H1 (cell line): ENCODE results near the gene SCAF1. TPM values are rescaled to one million over a fixed set of nuclear protein-coding genes. Genes with fewer than 3 reads are reported as not detected.
A peak's percentile ranks its signal among the peaks of the same experiment; 100 is the strongest.

ENCODE experiments used
- CTCF ChIA-PET: fragments of 300-600 bp; sonication (Branson Sonifier 250); formaldehyde crosslinking; loops from one replicate; lab custom pipeline; 2021; ENCODE audit not compliant: partially characterized antibody; lab: Charles Lee
- POLR2A ChIA-PET: fragments of 300-600 bp; sonication (Branson Sonifier 250); formaldehyde crosslinking; loops from one replicate; lab custom pipeline; 2021; ENCODE audit warnings: inconsistent platforms; ENCODE audit not compliant: partially characterized antibody; lab: Charles Lee
- DNase-seq, 2 experiments: peaks; one replicate each; pipeline versions ENCODE4 v3.0.0 to v3.0.0-alpha.2; 2010 to 2022; ENCODE audit warnings: low spot score in 2 of 2, low read depth in 1 of 2, mixed read lengths in 1 of 2
- FAIRE-seq: peaks from 2 replicates; lab custom pipeline; 2011; peaks lifted over from hg19 to GRCh38; lab: Jason Lieb, UNC
- H2AFZ ChIP-seq: 2 replicates; pipeline ENCODE4 v1.8.1; 2012; ENCODE audit warnings: low read length, inconsistent platforms
- H2AK5ac ChIP-seq: 2 replicates; pipeline ENCODE4 v1.6.1; 2013; ENCODE audit warnings: low read depth, low read length
- H2BK120ac ChIP-seq: replicated peaks from 2 replicates; pipeline ENCODE3; 2013; ENCODE audit warnings: low read depth, low read length, inconsistent platforms
- H2BK12ac ChIP-seq: 2 replicates; pipeline ENCODE4 v1.6.1; 2013; ENCODE audit warnings: low read depth, low read length
- H2BK15ac ChIP-seq: 2 replicates; pipeline ENCODE4 v1.6.1; 2013; ENCODE audit warnings: low read length
- H2BK20ac ChIP-seq: 2 replicates; pipeline ENCODE4 v1.6.1; 2013; ENCODE audit warnings: low read length
- H2BK5ac ChIP-seq: 2 replicates; pipeline ENCODE4 v1.6.1; 2013; ENCODE audit warnings: low read depth, low read length
- H3K14ac ChIP-seq: 2 replicates; pipeline ENCODE4 v1.6.1; 2013; ENCODE audit warnings: inconsistent platforms; ENCODE audit not compliant: insufficient read length
- H3K18ac ChIP-seq: 2 replicates; pipeline ENCODE4 v1.6.1; 2013; ENCODE audit warnings: low read length; ENCODE audit errors: extremely low read depth
- H3K23ac ChIP-seq: 2 replicates; pipeline ENCODE4 v1.6.1; 2013; ENCODE audit warnings: inconsistent platforms; ENCODE audit not compliant: insufficient read length
- H3K23me2 ChIP-seq: 2 replicates; pipeline ENCODE4 v1.6.1; 2013; ENCODE audit warnings: low read depth, low read length
- H3K27ac ChIP-seq: 2 replicates; pipeline ENCODE4 v1.6.1; 2011; ENCODE audit warnings: low read depth, low read length, inconsistent platforms
- H3K27me3 ChIP-seq, 4 experiments: replicated peaks in 1 of 4; 1 replicate in 1 of 4; 2 replicates in 3 of 4; pipeline versions ENCODE4 v1.6.1 to v1.8.1; 2011 to 2013; ENCODE audit warnings: low read length in 3 of 4, mild to moderate bottlenecking in 3 of 4, inconsistent platforms in 2 of 4, mixed read lengths in 2 of 4, moderate library complexity in 1 of 4; ENCODE audit not compliant: control insufficient read depth in 3 of 4, insufficient read depth in 3 of 4; ENCODE audit errors: extremely low read depth in 1 of 4
- H3K36me3 ChIP-seq, 4 experiments: 2 replicates each; pipeline versions ENCODE4 v1.6.1 to v1.8.1; 2011 to 2013; ENCODE audit warnings: mild to moderate bottlenecking in 4 of 4, low read length in 3 of 4, moderate library complexity in 2 of 4, control low read depth in 1 of 4, inconsistent platforms in 1 of 4; ENCODE audit not compliant: insufficient read depth in 4 of 4, control insufficient read depth in 2 of 4
- H3K4ac ChIP-seq: replicated peaks from 2 replicates; pipeline ENCODE3; 2013; ENCODE audit warnings: low read length, low read depth, mixed read lengths, inconsistent platforms; ENCODE audit not compliant: insufficient read length
- H3K4me1 ChIP-seq, 4 experiments: replicated peaks in 1 of 4; 1 replicate in 1 of 4; 2 replicates in 3 of 4; pipeline versions ENCODE4 v1.6.1 to v1.8.1; 2011 to 2013; ENCODE audit warnings: low read length in 3 of 4, inconsistent platforms in 2 of 4, mixed read lengths in 1 of 4; ENCODE audit not compliant: insufficient read depth in 4 of 4, control insufficient read depth in 3 of 4
- H3K4me2 ChIP-seq, 2 experiments: 2 replicates each; pipeline versions ENCODE4 v1.6.1 to v1.8.1; 2011 to 2013; ENCODE audit warnings: low read depth in 2 of 2, low read length in 2 of 2, control low read depth in 1 of 2, inconsistent platforms in 1 of 2, mild to moderate bottlenecking in 1 of 2; ENCODE audit not compliant: insufficient read depth in 1 of 2
- H3K4me3 ChIP-seq, 4 experiments: fragments of 200-600, 300-600 bp in 1 of 4; sonication (generic), shearing (Covaris generic), sonication (Bioruptor Twin) in 1 of 4; 2 replicates each; pipeline versions ENCODE4 v1.5.1 to v1.8.1; 2011 to 2016; ENCODE audit warnings: low read length in 4 of 4, low read depth in 3 of 4, control low read depth in 2 of 4, inconsistent platforms in 2 of 4, mild to moderate bottlenecking in 2 of 4, mixed read lengths in 1 of 4, moderate library complexity in 1 of 4; ENCODE audit not compliant: insufficient read depth in 2 of 4; ENCODE audit errors: extremely low read depth in 1 of 4
- H3K56ac ChIP-seq: replicated peaks from 2 replicates; pipeline ENCODE3; 2013; ENCODE audit warnings: low read depth, mild to moderate bottlenecking, mixed read lengths, low read length, inconsistent platforms; ENCODE audit not compliant: insufficient read length
- H3K79me1 ChIP-seq: 2 replicates; pipeline ENCODE4 v1.6.1; 2013; ENCODE audit warnings: low read depth, low read length, control low read depth
- H3K79me2 ChIP-seq, 2 experiments: 2 replicates each; pipeline versions ENCODE4 v1.6.1 to v1.8.1; 2012 to 2013; ENCODE audit warnings: low read length in 2 of 2, mild to moderate bottlenecking in 2 of 2, inconsistent platforms in 1 of 2; ENCODE audit not compliant: insufficient read depth in 2 of 2, control insufficient read depth in 1 of 2
- H3K9ac ChIP-seq, 4 experiments: replicated peaks in 1 of 4; 1 replicate in 1 of 4; 2 replicates in 3 of 4; pipeline versions ENCODE4 v1.6.1 to v1.8.1; 2011 to 2013; ENCODE audit warnings: low read depth in 3 of 4, low read length in 3 of 4, control low read depth in 2 of 4, mild to moderate bottlenecking in 2 of 4, moderate library complexity in 2 of 4, inconsistent platforms in 1 of 4; ENCODE audit errors: extremely low read depth in 1 of 4
- H3K9me3 ChIP-seq, 2 experiments: 2 replicates each; pipeline versions ENCODE4 v1.6.1 to v1.8.1; 2012 to 2013; ENCODE audit warnings: mild to moderate bottlenecking in 2 of 2, moderate library complexity in 2 of 2, control low read depth in 1 of 2, inconsistent platforms in 1 of 2, low read depth in 1 of 2, low read length in 1 of 2, mixed read lengths in 1 of 2; ENCODE audit not compliant: insufficient read depth in 2 of 2
- H4K20me1 ChIP-seq, 2 experiments: replicated peaks in 1 of 2; 2 replicates each; pipeline versions ENCODE3 to v1.8.1; 2011 to 2013; ENCODE audit warnings: inconsistent platforms in 2 of 2, low read length in 2 of 2, mild to moderate bottlenecking in 1 of 2; ENCODE audit not compliant: insufficient read depth in 2 of 2, control insufficient read depth in 1 of 2
- H4K5ac ChIP-seq: 2 replicates; pipeline ENCODE4 v1.6.1; 2013; ENCODE audit warnings: low read length, low read depth, mixed read lengths, inconsistent platforms; ENCODE audit not compliant: insufficient read length
- H4K8ac ChIP-seq: 2 replicates; pipeline ENCODE4 v1.8.0; 2013; ENCODE audit warnings: mild to moderate bottlenecking, moderate library complexity, low read length, inconsistent platforms; ENCODE audit not compliant: insufficient read depth; ENCODE audit errors: extremely low read depth
- H4K91ac ChIP-seq: replicated peaks from 2 replicates; pipeline ENCODE3; 2013; ENCODE audit warnings: low read length, mixed read lengths, inconsistent platforms; ENCODE audit not compliant: insufficient read length
- CEBPB ChIP-seq: IDR thresholded peaks from 2 replicates; pipeline ENCODE4 v1.6.1; 2012; ENCODE audit warnings: low read depth, low read length
- CHD2 ChIP-seq: IDR thresholded peaks from 2 replicates; pipeline ENCODE4 v1.6.1; 2012; ENCODE audit warnings: low read length, improper control_type of control experiment
- JUN ChIP-seq: IDR thresholded peaks from 2 replicates; pipeline ENCODE4 v1.6.1; 2011; ENCODE audit warnings: low read depth, mild to moderate bottlenecking, improper control_type of control experiment, low read length
- NANOG ChIP-seq: IDR thresholded peaks from 2 replicates; pipeline ENCODE4 v1.6.1; 2011; ENCODE audit warnings: low read length, low read depth, mild to moderate bottlenecking, inconsistent platforms; ENCODE audit not compliant: insufficient read depth, poor library complexity, severe bottlenecking
- TEAD4 ChIP-seq: IDR thresholded peaks from 2 replicates; pipeline ENCODE4 v1.6.1; 2012; ENCODE audit warnings: low read depth, low read length, inconsistent platforms, mixed read lengths
- WGBS, 2 experiments: shearing (Covaris generic) in 1 of 2; methylation state at CpG; one replicate each; pipeline versions ENCODE4 v1.1.6 to v1.1.7; 2013 to 2015; ENCODE audit warnings: low lambda C conversion rate in 2 of 2, mixed read lengths in 2 of 2, inconsistent platforms in 1 of 2, low coverage in 1 of 2, missing lambda C conversion rate in 1 of 2; ENCODE audit not compliant: insufficient replicate concordance in 2 of 2, insufficient coverage in 1 of 2, insufficient read length in 1 of 2; ENCODE audit errors: extremely low coverage in 1 of 2, missing lambda C conversion rate in 1 of 2; 5-methylcytosine and 5-hydroxymethylcytosine counted together
- polyA plus RNA-seq, 7 experiments: library from polyadenylated mRNA; depleted of rRNA in 3 of 7; stranded (reverse) in 5 of 7; unstranded in 2 of 7; fragments of >200 nt in 5 of 7; fragments of 200-250 nt in 2 of 7; gene quantifications; 1 replicate in 5 of 7; 2 replicates in 1 of 7; 4 replicates in 1 of 7; pipeline versions ENCODE4 v1.2.1 to v1.2.3, GENCODE V29; 2011 to 2013; ENCODE audit warnings: missing spikeins in 2 of 7, mixed read lengths in 2 of 7
- total RNA-seq: library from RNA; stranded (reverse); fragmentation: NEBNext Ultra II Directional; extraction: Animal tissue kit (Norgen Biotek cat#: 25700); gene quantifications from 2 replicates; pipeline ENCODE4 v1.2.1, GENCODE V29; 2021
- TF ChIP-seq, protein P1 (sequence below), 3 experiments: IDR thresholded peaks; 1 replicate in 2 of 3; 2 replicates in 1 of 3; pipeline versions ENCODE4 v1.5.1 to v1.6.1; 2011; ENCODE audit warnings: low read length in 3 of 3, mild to moderate bottlenecking in 3 of 3, inconsistent platforms in 2 of 3, low read depth in 1 of 3, moderate library complexity in 1 of 3; ENCODE audit not compliant: insufficient read depth in 1 of 3; ENCODE audit errors: control extremely low read depth in 1 of 3
- TF ChIP-seq, protein P2 (sequence below): IDR thresholded peaks from 2 replicates; pipeline ENCODE4 v1.6.1; 2011; ENCODE audit warnings: low read depth, mild to moderate bottlenecking, low read length; ENCODE audit not compliant: insufficient read depth

The SCAF1 gene
- total and polyA plus RNA-seq, 2 of the 8 experiments (the other 6 are each of a cell fraction or from before 2014, with no cell fraction given) = 9.7 to 81.7 TPM

DNA sequence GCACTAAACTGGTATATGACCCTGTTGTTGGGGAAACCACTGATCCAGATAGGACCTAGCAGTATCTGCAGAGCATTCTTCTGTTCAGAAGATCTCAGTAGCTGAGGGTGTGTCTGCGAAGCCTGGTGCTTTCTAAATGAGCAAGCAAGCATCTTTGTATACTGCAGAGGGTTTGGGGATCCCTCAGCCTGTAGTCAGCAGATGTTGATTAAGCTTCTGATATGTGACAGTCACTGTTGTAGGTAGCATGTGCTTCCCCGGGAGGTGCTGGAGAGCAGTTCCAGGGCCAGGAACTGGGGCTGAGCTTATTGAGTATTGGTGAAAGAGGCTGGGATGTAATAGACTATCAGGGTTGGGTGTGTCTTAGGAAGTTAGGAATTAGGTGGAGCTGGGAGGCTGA lies 1.5 kb downstream of the SCAF1 start:
- Histone ChIP-seq H3K56ac (no peak overlapping the region), H4K20me1 (peaks cover 3 to 21% of the 10 kb centered on the region in 2 experiments), H3K36me3 (peaks cover 0 to 13% (median 9%) of the 10 kb centered on the region in 4 experiments; a peak in 5 of 8 replicates), H3K9me3 (no peaks in the 10 kb centered on the region), H2AK5ac (no peak overlapping the region), H3K14ac (no peak overlapping the region), H2BK12ac (no peak overlapping the region), H2BK15ac (no peak overlapping the region), H3K23me2 (peaks cover 7% of the 10 kb centered on the region), H3K4ac (no peak overlapping the region), H4K8ac (no peak overlapping the region), H3K18ac (no peak overlapping the region), H2BK5ac (no peak overlapping the region), H3K23ac (no peak overlapping the region), H3K79me1 (peaks cover 17% of the 10 kb centered on the region), H3K4me3 (peak overlapping the region in 2 of 4 experiments; percentile 13 to 98; a peak in 2 of 8 replicates), H3K27ac (no peak overlapping the region), H2BK20ac (no peak overlapping the region), H2AFZ (no peak overlapping the region), H3K27me3 (no peaks in the 10 kb centered on the region), H4K5ac (no peak overlapping the region), H4K91ac (no peak overlapping the region), H3K4me1 (peaks cover 2 to 12% (median 8%) of the 10 kb centered on the region in 4 experiments), H3K79me2 (peaks cover 10 to 32% of the 10 kb centered on the region in 2 experiments), H2BK120ac (no peak overlapping the region), H3K9ac (peak overlapping the region in 3 of 4 experiments; percentile 23 to 45 (median 25); a peak in 4 of 7 replicates), H3K4me2 (peak overlapping the region in 1 of 2 experiments; percentile 87; a peak in 1 of 4 replicates)
- TF ChIP-seq, protein P1, sequence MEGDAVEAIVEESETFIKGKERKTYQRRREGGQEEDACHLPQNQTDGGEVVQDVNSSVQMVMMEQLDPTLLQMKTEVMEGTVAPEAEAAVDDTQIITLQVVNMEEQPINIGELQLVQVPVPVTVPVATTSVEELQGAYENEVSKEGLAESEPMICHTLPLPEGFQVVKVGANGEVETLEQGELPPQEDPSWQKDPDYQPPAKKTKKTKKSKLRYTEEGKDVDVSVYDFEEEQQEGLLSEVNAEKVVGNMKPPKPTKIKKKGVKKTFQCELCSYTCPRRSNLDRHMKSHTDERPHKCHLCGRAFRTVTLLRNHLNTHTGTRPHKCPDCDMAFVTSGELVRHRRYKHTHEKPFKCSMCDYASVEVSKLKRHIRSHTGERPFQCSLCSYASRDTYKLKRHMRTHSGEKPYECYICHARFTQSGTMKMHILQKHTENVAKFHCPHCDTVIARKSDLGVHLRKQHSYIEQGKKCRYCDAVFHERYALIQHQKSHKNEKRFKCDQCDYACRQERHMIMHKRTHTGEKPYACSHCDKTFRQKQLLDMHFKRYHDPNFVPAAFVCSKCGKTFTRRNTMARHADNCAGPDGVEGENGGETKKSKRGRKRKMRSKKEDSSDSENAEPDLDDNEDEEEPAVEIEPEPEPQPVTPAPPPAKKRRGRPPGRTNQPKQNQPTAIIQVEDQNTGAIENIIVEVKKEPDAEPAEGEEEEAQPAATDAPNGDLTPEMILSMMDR (IDR thresholded peaks at IDR 0.05; ENCODE audit: control extremely low read depth in 1 of 3, insufficient read depth in 1 of 3, low read depth in 1 of 3, low read length in 3 of 3) = 0 out of 4 replicates have a peak, but pooled peaks of 1 of the 3 experiments have one; percentile 12
- TF ChIP-seq CEBPB (no peak), NANOG (no peak), TEAD4 (no peak), JUN (no peak), CHD2 (no peak)
- TF ChIP-seq, protein P2, sequence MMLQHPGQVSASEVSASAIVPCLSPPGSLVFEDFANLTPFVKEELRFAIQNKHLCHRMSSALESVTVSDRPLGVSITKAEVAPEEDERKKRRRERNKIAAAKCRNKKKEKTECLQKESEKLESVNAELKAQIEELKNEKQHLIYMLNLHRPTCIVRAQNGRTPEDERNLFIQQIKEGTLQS = no peak
- ChIA-PET CTCF (interaction anchor here (0.6 to 2.9 kb wide), 12 partner anchors 13 to 587 kb away, joined by 3 to 14 read pairs (median 4); partner anchors contain the start of genes BCL2L12 and IRF3), POLR2A (interaction anchor here (0.6 to 50.7 kb wide), 10 partner anchors 9 to 212 kb away, joined by 3 to 840 read pairs (median 5); partner anchors contain the start of genes BCL2L12, IRF3, PRMT1 and PRR12)
- no peak for DNase-seq
- 87% methylated on average over 2 of the region's 2 CpGs; no CpG with 5 or more reads in 1 of the 2 experiments for WGBS, 2 experiments
- no peak for FAIRE-seq
